NCI-H2081 (cell line): ENCODE data around the gene RNFT2.
"Not testable (repeated sequence)": the region's sequence is repeated elsewhere in the genome, so short reads cannot be mapped to it uniquely, and the experiment has no call there.

Experiments
- DNase-seq, 2 experiments: peaks; one replicate each; lab custom pipeline; 2025; lab: John Stamatoyannopoulos, UW

Gene RNFT2

DNA sequence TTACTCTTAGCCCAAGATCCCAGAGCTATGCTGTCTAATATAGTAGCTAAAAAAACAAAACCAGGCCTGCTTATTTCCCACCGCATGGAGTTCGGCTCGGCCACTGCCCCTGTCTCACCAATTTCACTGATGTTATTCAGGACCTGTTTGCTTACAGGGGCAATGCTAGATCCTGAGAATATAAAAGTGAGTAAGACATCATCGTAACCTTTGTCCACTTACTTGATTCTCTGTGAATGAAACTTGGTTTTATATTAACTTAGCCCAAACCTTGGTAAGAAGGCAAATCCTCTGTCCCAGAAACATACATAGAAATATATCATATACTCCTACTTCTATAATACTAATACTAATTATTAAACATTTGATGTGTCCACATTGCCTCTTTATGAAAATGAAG is 56.6 kb downstream of the RNFT2 start:
- no peak for DNase-seq

DNA sequence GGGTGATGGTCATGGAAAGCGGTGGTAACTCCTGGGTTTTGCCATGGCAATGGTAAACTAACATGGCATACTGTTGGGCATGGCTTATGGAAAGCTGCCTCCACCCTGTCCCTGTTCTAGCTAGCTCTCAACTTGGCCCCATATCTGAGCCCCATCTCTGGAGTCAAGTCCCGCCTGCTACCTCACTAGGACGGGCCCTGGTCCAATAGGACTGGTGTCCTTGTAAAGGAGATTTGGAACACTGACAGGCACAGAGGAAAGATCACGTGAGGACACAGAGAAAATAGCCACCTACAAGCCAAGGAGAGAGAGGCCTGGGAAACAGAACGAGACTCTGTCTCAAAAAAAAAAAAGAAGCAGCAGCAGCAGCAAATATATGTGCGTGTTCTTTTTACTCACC is 59.8 kb downstream of the RNFT2 start:
- DNase-seq = no peak

DNA sequence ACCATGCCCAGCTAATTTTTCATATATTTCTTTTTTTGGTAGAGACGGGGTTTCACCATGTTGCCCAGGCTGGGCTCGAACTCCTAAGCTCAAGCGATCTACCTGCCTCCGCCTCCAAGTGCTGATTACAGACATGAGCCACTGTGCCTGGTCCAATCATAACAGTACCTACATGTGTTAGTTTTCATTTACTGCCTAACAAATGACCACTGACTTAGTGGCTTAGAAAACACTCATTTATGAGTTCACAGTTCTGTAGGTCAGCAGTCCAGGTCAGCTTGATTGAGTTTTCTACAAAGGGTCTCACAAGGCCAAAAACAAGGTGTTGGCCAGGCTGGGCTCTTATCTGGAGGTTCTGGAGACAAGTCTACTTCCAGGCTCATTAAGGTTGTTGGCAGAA is 60.6 kb downstream of the RNFT2 start:
- no peak for DNase-seq

- DNase-seq = no peak
These were observed 61.8 kb downstream of the RNFT2 start for GRCh38 chr12:116799955-116800354.

DNA sequence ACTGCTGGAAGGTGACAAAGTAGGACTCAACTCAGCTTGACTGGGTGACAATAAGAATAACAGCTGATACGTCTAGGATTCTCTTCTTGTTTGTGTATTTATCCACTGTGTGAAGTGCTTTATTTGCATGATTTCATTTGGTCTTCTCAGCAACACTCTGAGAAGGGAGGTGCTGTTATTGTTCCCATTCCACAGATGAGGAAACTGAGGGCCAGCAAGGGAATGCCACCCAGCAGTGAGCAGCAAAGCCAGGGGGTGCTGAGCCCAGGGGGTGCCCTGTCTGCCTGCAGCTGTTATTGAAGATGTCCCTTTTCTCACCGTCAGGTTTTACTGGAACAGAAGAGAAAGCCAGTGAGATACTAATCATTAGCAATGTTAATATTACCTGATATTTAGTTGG is 62.8 kb downstream of the RNFT2 start:
- DNase-seq = no peak

DNA sequence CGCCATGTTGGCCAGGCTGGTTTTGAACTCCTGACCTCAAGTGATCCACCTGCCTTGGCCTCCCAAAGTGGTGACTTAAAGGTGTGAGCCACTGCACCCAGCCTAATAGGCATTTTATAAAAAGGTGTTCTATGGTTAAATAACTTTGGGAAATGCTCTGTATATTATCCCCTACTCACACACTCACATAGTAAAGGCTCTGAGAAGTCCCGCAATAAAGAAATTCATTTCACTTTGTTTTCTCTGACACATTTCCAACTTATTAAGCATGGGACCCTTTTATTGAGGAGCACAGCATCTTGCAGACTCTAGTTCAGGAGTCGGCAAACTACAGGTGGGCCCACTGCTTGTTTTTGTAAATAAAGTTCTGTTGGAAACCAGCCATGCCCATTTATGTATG is 63.9 kb downstream of the RNFT2 start:
- DNase-seq = no peak

DNA sequence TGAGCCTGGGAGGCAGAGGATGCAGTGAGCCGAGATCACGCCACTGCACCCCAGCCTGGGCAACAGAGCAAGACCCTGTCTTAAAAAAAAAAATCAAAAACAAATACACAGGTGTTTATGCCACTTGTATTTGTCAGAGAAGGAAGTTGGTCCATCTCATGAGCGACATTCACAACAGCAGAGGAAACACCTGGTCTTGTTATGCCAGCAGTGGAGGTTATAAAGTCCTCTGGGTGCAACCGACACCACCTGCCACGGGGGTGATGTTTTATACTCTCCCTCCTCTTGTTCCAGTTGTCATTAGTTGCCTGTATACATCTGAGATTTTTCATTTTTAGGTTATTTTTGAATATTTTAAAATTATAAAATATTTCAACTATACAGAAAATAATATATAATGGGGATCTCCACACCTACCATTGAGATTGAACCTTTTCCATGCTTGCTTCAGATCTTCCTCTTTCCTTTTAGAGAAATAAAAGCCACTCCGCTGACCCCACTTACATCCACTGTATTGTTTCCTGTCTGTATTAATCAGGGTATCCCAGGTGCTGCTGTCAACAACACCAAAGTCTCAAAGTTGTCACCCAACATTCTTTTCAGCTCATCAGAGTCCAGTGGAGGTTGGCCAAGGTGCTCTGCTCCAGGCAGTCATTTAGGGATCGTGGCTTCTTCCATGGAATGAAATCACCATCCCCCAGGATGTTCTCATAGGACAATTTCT is 65.1 kb downstream of the RNFT2 start:
- DNase-seq = no peak

GRCh38 chr12:116804051-116804450 is 65.9 kb downstream of the RNFT2 start:
- DNase-seq = no peak

DNA sequence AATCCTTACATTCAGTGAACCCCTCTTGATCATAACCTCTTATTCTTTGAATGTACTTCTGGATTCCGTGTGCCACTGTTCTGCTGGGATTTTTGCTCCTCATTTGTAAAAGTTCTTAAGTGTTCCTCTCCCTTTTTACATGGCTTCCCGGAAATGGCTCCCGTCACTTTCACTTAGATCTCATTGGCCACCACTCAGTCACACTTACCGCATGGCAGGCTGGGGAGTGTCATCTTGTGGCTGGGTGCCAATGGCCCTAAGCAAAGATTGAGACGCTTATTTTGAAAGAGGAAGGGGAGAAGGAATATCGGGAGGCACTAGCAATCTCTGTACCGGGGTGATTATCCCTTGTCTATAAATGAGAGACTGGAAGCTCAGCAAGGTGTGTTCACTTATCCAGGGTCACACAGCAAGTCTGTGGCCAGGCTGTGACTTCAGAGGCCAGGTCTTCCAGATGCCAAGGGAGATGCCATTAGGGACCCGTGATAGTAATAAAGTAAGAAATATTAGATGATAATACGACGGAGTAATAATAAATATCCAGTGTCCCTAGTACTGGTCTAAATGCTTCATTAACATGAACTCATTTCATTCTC is 68.8 kb downstream of the RNFT2 start:
- DNase-seq = no peak

- no peak for DNase-seq
These were observed 69.4 kb downstream of the RNFT2 start for GRCh38 chr12:116807546-116807945.

GRCh38 chr12:116808113-116809105 is 70.3 kb downstream of the RNFT2 start:
- peak in 1 of 2 experiments; percentile 3 for DNase-seq

DNA sequence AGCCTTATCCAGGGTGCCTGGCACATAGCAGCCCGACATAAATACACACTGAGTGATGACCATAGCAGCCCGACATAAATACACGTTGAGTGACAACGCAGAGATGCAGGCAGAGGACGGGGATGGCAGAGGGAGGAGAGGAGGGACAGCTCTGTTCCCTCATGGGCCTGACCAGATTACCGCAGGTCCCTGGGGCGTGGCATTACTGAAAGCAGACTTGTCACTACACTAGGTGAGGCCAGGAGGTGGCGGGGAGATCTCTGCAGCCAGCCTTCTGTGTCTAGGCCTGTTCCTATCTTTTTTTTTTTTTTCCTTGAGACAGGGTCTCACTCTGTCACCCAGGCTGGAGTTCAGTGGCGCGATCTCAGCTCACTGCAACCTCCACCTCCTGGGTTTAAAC is 74.1 kb downstream of the RNFT2 start:
- no peak for DNase-seq

DNA sequence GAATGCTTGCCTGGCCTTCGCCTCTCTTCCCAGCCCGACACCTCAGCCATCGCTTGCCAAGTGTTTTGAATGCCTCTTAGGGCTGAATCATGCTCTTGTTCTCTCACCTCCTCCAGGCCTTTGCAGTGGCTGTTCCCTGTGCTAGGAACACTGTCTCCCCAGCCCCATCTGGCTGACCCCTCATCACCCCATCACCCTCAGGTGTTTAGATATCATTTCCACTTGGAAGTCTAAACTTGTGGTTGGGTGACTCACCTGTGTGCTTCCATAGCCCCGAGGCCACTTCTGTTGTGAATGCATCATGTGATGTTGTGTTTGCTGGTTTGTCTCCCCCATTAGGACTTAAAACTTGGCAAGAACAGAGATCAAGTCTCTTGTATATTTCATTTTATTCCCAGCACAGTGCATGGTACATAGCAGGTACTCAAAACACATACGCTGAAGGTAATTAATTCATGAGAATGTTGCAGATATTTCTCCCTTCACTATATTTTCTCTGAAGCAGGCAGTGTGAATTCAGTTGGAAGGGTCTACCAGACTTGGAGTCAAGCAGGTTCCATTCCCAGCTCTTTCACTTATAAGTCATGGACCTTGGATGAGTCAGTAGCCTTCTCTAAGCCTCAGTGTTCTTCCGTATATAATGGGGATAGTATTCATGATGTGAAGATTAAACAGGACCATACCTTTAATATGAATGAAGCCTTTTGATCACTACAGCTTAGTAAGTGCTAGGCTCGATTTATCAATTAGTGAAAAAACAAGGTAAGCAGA is 75.3 kb downstream of the RNFT2 start:
- no peak for DNase-seq

DNA sequence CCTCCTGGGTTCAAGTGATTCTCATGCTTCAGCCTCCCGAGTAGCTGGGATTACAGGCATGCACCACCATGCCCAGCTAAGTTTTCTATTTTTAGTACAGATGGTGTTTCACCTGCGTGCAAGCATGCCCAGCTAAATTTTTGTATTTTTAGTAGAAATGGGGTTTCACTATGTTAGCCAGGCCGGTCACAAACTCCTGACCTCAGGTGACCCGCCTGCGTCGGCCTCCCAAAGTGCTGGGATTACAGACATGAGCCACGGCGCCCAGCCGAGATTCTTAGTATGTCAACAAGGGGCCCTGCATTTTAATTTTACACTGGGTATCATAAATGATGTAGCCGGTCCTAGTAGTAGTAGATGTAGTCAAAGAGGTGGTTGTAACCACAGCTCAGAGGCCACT is 76.7 kb downstream of the RNFT2 start:
- DNase-seq = not testable (repeated sequence)

GRCh38 chr12:116818341-116818856 is 80.3 kb downstream of the RNFT2 start:
- peak in 1 of 2 experiments; percentile 21 for DNase-seq

DNA sequence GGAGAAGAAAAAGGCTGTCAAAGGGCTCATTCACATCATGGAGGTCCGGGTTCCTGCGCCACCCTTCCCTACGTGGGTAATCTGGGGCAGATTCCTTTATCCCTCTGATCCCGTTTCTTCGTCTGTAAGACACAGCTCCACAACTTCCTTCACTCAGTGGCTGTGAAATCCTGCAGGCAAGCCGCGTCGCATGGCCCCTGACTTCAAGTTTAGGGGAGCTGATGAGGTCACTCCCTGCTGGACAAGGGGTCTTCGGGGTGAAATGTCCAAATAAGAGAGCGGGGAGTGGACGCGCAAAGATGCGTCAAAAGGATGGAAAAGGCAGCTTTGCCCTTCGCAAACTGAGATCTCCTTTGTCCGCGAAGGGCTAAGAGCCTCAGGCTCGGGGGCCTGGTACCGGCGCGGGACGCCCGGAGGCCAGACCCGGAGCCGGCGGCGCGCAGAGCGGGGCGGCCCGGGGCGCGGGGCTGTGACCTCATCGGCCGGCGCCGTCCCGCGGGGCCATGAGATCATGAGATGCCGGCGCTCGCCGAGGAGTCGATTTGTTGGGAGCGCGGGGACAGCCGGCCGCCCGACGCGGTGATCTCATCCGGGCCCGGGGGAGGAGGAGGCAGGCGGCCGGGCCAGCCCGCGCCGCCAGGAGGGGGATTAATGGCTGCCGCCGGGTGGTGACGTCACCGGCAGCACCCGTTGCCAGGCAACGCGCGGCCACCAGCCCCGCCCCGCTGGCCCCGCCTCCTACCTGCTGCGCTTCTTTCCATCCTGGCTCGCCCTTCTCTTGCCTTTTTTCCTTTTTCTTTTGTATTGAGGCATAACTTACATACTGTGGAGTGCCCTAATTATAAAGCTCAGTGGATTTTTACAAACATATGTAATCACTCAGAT is 81.1 kb downstream of the RNFT2 start:
- DNase-seq = peak; percentile 88 to 92

DNA sequence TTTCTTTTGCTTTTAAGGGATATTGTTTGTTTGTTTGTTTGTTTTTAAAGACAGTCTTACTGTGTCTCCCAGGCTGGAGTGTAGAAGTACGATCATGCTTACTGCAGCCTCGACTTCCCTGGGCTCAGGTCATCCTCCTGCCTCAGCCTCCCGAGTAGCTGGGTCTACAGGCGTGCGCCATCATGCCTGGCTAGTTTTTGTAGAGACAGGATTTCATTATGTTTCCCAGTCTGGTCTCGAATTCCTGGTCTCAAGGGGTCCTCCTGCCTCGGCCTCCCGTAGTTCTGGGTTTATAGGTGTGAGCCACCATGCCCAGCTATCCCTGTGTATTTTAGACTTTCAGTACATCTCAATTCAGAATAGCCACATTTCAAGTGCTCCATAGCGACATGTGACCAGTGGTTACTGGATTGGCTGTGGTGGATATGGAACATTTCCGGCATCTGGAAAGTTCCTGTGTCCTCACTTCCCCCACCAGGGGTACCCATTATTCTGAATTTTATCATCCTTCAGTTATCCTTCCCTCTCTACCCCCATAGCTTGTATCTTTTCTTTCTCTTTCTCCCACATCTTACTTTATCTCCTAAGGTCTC is 82.0 kb downstream of the RNFT2 start:
- no peak for DNase-seq

DNA sequence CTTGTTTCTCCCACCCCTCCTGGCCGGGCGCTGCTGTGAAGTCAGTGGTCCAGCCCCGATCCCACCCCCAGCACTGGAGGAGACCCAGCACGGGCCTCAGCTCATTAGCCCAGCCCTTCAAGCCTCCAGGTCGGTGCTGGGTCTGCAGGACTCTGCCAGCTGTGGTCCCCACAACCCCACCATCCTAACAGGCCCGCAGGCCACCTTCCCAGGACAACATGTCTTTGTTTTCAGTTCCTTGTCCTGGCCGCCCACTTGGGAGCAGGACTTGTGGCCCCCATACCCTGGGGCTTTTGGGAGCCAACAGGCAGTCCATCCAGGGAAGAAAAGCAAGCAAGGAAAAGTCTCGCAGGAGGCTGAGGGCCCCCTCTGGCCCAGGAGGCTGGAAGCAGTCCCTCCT is 83.2 kb downstream of the RNFT2 start:
- DNase-seq = no peak

DNA sequence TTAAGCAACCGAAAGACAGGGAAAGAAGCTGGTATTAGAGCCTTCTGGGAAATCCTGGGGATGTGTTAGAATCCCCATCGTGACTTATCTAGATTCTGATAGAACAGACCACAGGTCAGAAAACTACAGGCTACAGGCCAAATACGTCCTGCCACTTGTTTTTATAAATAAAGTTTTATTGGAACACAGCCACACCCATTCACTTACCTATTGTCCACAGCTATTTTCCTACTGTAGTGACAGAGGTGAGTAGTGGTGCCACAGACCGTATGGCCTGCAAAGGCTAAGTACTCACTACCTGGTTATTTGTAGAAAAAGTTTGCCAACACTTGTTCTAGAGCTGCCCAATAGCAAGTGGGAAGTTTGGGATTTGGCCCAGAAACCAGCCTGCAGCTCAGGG is 89.3 kb downstream of the RNFT2 start:
- no peak for DNase-seq

DNA sequence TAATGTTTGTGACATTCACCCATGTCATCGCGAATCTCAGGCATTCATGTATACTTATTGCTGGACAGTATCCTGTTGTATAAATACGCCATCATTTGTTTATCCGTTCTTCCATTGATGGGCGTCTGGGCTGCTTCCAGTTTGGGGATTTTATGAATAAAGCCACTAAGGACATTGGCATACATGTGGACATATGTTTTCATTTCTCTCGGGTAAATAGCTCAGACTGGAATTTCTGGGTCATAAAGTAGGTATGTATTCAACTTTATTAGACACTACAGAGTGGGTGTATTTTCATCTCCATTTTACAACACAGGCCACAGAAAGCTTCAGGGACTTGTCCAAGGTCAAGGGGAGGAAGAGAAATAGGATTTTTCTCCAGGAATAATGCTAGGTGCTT is 94.2 kb downstream of the RNFT2 start:
- DNase-seq = no peak
